ENCODE measurements around the gene ADCY5. TPM values are rescaled to one million over a fixed set of nuclear protein-coding genes. Genes with fewer than 3 reads are reported as not detected.

The ADCY5 gene
- total and polyA plus RNA-seq, 2 donors (not counting 1 experiment from before 2014, with no cell fraction given) = not detected

DNA sequence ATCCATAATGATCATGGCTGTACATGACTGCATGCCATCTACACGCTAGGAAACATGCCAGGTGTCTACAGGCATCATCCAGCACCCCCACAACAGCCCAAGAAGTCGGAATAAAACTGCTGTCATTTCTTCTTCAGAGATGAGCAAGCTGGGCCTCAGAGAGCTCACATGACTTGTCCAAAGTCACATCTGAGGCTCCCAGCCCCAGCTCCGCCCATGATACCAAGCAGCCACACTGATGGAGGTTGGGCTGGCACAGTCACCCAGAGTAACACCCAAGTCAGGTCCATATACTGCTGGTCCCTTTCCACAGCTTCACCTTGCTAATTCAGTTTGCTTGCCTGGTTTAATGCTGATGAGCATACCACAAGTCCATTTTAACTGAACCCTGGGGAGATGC, 130.5 kb downstream of the ADCY5 start:
- intact Hi-C loops (cut with micrococcal nuclease) = no loop called here
- ChIA-PET CTCF (no interaction called here), POLR2A (no interaction called here)
- Histone ChIP-seq H3K27ac (ENCODE audit: low read length in 2 of 2) (no peak overlapping the region), H3K79me2 (ENCODE audit: control insufficient read depth, insufficient read depth, low read length) (no peaks in the 10 kb centered on the region), H3K4me3 (ENCODE audit: control extremely low read depth in 1 of 5, extremely low read depth in 1 of 5, insufficient read depth in 1 of 5, low read depth in 2 of 5, low read length in 4 of 5) (no peak overlapping the region), H3K9me3 (ENCODE audit: control extremely low read depth in 1 of 3, control insufficient read depth in 2 of 3, insufficient read depth in 1 of 3, low read length in 2 of 3) (peaks cover 0 to 5% (median 0%) of the 10 kb centered on the region in 3 donors), H4K20me1 (ENCODE audit: control insufficient read depth, insufficient read depth, low read length, poor library complexity, severe bottlenecking) (no peaks in the 10 kb centered on the region), H3K27me3 (replicated peaks in 1 of 4; ENCODE audit: control extremely low read depth in 1 of 4, control insufficient read depth in 3 of 4, insufficient read depth in 4 of 4, low read length in 3 of 4) (peaks cover 0 to 4% (median 0%) of the 10 kb centered on the region in 4 experiments), H3K4me1 (ENCODE audit: control insufficient read depth in 2 of 2, insufficient read depth in 2 of 2, low read length in 2 of 2) (no peaks in the 10 kb centered on the region), H2AFZ (ENCODE audit: insufficient read depth, low read depth, low read length, poor library complexity, severe bottlenecking) (no peak overlapping the region), H3K4me2 (replicated peaks; ENCODE audit: low read depth, low read length, poor library complexity, severe bottlenecking) (no peak overlapping the region), H3K9ac (ENCODE audit: low read length) (no peak overlapping the region), H3K36me3 (replicated peaks in 1 of 2; ENCODE audit: control extremely low read depth in 1 of 2, control insufficient read depth in 1 of 2, extremely low read depth in 1 of 2, insufficient read depth in 2 of 2, low read length in 1 of 2) (no peaks in the 10 kb centered on the region)
- Mint-ChIP-seq H3K4me3 (no peak overlapping the region), H3K27ac (no peak overlapping the region), H3K27me3 (peaks cover 41% of the 10 kb centered on the region), H3K9me3 (ENCODE audit: insufficient read depth) (no peaks in the 10 kb centered on the region), H3K4me1 (no peaks in the 10 kb centered on the region)
- ATAC-seq (ENCODE audit: low read depth) = no peak
- 73% methylated on average over 3 of the region's 3 CpGs for WGBS (ENCODE audit: insufficient coverage)
- TF ChIP-seq, protein P1, sequence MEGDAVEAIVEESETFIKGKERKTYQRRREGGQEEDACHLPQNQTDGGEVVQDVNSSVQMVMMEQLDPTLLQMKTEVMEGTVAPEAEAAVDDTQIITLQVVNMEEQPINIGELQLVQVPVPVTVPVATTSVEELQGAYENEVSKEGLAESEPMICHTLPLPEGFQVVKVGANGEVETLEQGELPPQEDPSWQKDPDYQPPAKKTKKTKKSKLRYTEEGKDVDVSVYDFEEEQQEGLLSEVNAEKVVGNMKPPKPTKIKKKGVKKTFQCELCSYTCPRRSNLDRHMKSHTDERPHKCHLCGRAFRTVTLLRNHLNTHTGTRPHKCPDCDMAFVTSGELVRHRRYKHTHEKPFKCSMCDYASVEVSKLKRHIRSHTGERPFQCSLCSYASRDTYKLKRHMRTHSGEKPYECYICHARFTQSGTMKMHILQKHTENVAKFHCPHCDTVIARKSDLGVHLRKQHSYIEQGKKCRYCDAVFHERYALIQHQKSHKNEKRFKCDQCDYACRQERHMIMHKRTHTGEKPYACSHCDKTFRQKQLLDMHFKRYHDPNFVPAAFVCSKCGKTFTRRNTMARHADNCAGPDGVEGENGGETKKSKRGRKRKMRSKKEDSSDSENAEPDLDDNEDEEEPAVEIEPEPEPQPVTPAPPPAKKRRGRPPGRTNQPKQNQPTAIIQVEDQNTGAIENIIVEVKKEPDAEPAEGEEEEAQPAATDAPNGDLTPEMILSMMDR (IDR thresholded peaks at IDR 0.05) = no peak
- TF ChIP-seq EZH2 (IDR thresholded peaks at IDR 0.05; ENCODE audit: borderline replicate concordance, insufficient read depth, low read depth, low read length, poor library complexity, severe bottlenecking) = no peak
- DNase-seq = no peak

DNA sequence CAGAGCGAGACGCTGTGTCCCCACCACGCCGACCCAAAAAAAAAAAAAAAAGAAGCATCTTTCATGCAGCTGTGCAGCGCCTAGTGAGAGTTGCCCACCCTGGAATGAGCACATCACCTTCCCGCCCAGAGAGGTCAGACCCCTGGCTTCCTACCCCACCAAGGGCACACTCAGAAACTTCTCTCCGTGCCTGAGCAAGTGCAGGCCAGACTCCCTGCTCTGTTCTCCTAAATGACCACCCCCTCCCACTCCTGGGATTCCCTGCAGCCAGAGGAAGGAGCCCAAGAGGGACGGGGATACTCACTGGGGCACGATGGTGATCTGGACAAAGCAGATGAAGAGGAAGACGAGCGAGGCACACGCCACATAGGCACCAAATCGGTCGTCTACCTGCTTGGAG, 131.2 kb downstream of the ADCY5 start:
- intact Hi-C loops (cut with micrococcal nuclease) = no loop called here
- H3K27me3 ChIP-seq (replicated peaks in 1 of 4; ENCODE audit: control extremely low read depth in 1 of 4, control insufficient read depth in 3 of 4, insufficient read depth in 4 of 4, low read length in 3 of 4) = peaks cover 0 to 4% (median 0%) of the 10 kb centered on the region in 4 experiments
- no peaks in the 10 kb centered on the region for H4K20me1 ChIP-seq (ENCODE audit: control insufficient read depth, insufficient read depth, low read length, poor library complexity, severe bottlenecking)
- 87% methylated on average over 14 of the region's 14 CpGs for WGBS (ENCODE audit: insufficient coverage)
- H3K27ac Mint-ChIP-seq = no peak overlapping the region
- no peak overlapping the region for H2AFZ ChIP-seq (ENCODE audit: insufficient read depth, low read depth, low read length, poor library complexity, severe bottlenecking)
- POLR2A ChIA-PET = no interaction called here
- H3K4me2 ChIP-seq (replicated peaks; ENCODE audit: low read depth, low read length, poor library complexity, severe bottlenecking) = no peak overlapping the region
- H3K4me1 Mint-ChIP-seq = no peaks in the 10 kb centered on the region
- peaks cover 0 to 5% (median 0%) of the 10 kb centered on the region in 3 donors for H3K9me3 ChIP-seq (ENCODE audit: control extremely low read depth in 1 of 3, control insufficient read depth in 2 of 3, insufficient read depth in 1 of 3, low read length in 2 of 3)
- H3K27me3 Mint-ChIP-seq = peaks cover 37% of the 10 kb centered on the region
- H3K79me2 ChIP-seq (ENCODE audit: control insufficient read depth, insufficient read depth, low read length) = no peaks in the 10 kb centered on the region
- H3K27ac ChIP-seq (ENCODE audit: low read length in 2 of 2) = no peak overlapping the region
- no peak overlapping the region for H3K4me3 ChIP-seq (ENCODE audit: control extremely low read depth in 1 of 5, extremely low read depth in 1 of 5, insufficient read depth in 1 of 5, low read depth in 2 of 5, low read length in 4 of 5)
- no peak for ATAC-seq (ENCODE audit: low read depth)
- H3K9ac ChIP-seq (ENCODE audit: low read length) = no peak overlapping the region
- no peaks in the 10 kb centered on the region for H3K4me1 ChIP-seq (ENCODE audit: control insufficient read depth in 2 of 2, insufficient read depth in 2 of 2, low read length in 2 of 2)
- CTCF ChIA-PET = no interaction called here
- H3K9me3 Mint-ChIP-seq (ENCODE audit: insufficient read depth) = no peaks in the 10 kb centered on the region
- H3K4me3 Mint-ChIP-seq = no peak overlapping the region
- no peaks in the 10 kb centered on the region for H3K36me3 ChIP-seq (replicated peaks in 1 of 2; ENCODE audit: control extremely low read depth in 1 of 2, control insufficient read depth in 1 of 2, extremely low read depth in 1 of 2, insufficient read depth in 2 of 2, low read length in 1 of 2)
- DNase-seq = no peak
- TF ChIP-seq EZH2 (IDR thresholded peaks at IDR 0.05; ENCODE audit: borderline replicate concordance, insufficient read depth, low read depth, low read length, poor library complexity, severe bottlenecking) = no peak
- TF ChIP-seq, protein P1 (IDR thresholded peaks at IDR 0.05) = no peak
